ENCODE results near the gene TNS1. TPM values are rescaled to one million over a fixed set of nuclear protein-coding genes. Genes with fewer than 3 reads are reported as not detected.
A peak's percentile ranks its signal among the peaks of the same experiment; 100 is the strongest.

TNS1 gene
- total and polyA plus RNA-seq, 9 of the 15 experiments (the other 6 are each of a cell fraction or from before 2014, with no cell fraction given) = 0.13 to 2.7 (median 0.77) TPM

DNA sequence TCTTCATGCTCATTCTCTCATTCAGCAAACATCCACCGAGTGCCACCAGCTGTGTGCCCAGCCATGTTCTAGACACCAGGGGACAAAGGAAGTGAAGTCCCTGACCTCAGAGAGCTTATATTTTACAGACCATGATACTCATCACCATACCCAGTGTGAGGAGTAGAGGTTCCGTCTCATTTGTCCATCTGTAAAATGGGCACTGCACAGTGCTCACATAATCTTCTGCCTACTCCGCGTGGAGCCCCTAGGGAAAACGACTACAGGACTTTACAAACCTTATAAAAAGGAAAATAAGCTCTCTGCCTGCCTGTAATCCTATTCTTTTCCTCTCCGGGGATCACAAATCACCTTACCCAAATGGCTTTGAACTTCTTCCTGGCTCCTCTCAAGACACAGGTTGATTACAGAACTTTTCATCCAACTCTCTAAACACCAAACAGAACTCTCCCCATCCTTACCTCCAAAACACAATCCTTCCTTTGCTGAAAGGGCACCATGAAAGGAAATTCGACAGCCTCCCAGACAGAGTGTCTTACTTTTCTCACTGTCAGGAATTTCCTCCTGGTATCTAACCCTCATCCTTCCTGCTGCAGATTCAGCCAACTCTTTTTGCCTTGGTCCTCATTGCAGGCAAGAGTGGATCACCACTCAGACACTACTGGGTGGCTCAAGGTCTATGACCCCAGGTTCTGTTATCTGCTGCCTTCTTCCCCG lies 99.5 kb downstream of the TNS1 start:
- ATAC-seq (no peak), DNase-seq (ENCODE audit: extremely low read depth in 1 of 4, low spot score in 3 of 4) (no peak), FAIRE-seq (no peak)
- Histone ChIP-seq H3K36me3 (ENCODE audit: control insufficient read depth, insufficient read depth, low read length) (no peaks in the 10 kb centered on the region), H3K4me3 (no peak overlapping the region), H3K79me2 (ENCODE audit: control insufficient read depth, insufficient read depth, low read length) (no peaks in the 10 kb centered on the region), H2AFZ (ENCODE audit: low read depth, low read length) (no peak overlapping the region), H3K27ac (ENCODE audit: extremely low read depth, low read depth, low read length) (no peak overlapping the region), H3K9me1 (ENCODE audit: control insufficient read depth, insufficient read depth, low read length) (no peaks in the 10 kb centered on the region), H3K9me3 (replicated peaks; ENCODE audit: control insufficient read depth, insufficient read depth, low read depth, low read length) (no peaks in the 10 kb centered on the region), H3K9ac (ENCODE audit: insufficient read depth in 1 of 2, low read depth in 2 of 2, low read length in 2 of 2) (no peak overlapping the region), H3K4me1 (replicated peaks in 1 of 2; ENCODE audit: control insufficient read depth in 2 of 2, insufficient read depth in 2 of 2, low read length in 2 of 2) (peaks cover 7 to 14% of the 10 kb centered on the region in 2 experiments; a peak in 3 of 5 replicates), H3K4me2 (ENCODE audit: insufficient read depth, low read length) (no peak overlapping the region), H4K20me1 (replicated peaks; ENCODE audit: control insufficient read depth, insufficient read depth, low read length) (no peaks in the 10 kb centered on the region), H3K27me3 (ENCODE audit: control insufficient read depth in 2 of 2, insufficient read depth in 2 of 2, low read length in 2 of 2) (peaks cover 0 to 21% of the 10 kb centered on the region in 2 experiments; a peak in 4 of 5 replicates)
- ChIA-PET POLR2A (interaction anchor here (1.0 kb wide), 1 partner anchor 100 kb away, joined by 3 read pairs; no protein-coding TSS in a partner anchor), CTCF (ENCODE audit: low intra/inter-chr PET ratio) (no interaction called here)
- WGBS (ENCODE audit: insufficient coverage, low coverage, missing lambda C conversion rate) = 8% methylated on average over 5 of the region's 8 CpGs
- TF ChIP-seq HMG20B (CRISPR knock-in tag; IDR thresholded peaks at IDR 0.05) = no peak
- no peak for TF ChIP-seq CSDE1 (IDR thresholded peaks at IDR 0.05)
- TF ChIP-seq CHD1 (IDR thresholded peaks at IDR 0.05; ENCODE audit: low read length) = no peak
- no peak for TF ChIP-seq ZNF3 (CRISPR knock-in tag; IDR thresholded peaks at IDR 0.05)
- TF ChIP-seq BCOR (IDR thresholded peaks at IDR 0.05) = peak; percentile 64; the same call in 1 of the 2 replicates
- TF ChIP-seq PPARD (CRISPR knock-in tag; IDR thresholded peaks at IDR 0.05) = no peak
- TF ChIP-seq KDM1A (IDR thresholded peaks at IDR 0.05) = 0 out of 4 replicates have a peak, but pooled peaks of 1 of the 2 experiments have one; percentile 14
- TF ChIP-seq HES1 (IDR thresholded peaks at IDR 0.05; ENCODE audit: low read depth) = no peak
- TF ChIP-seq FOXJ3 (CRISPR knock-in tag; IDR thresholded peaks at IDR 0.05) = no peak
- peak; percentile 17 for TF ChIP-seq RBM25 (IDR thresholded peaks at IDR 0.05; ENCODE audit: low read depth, low read length, severe bottlenecking)
- 0 out of 4 replicates have a peak, but pooled peaks of 1 of the 2 experiments have one; percentile 7 for TF ChIP-seq RCOR1 (IDR thresholded peaks at IDR 0.05; ENCODE audit: borderline replicate concordance in 1 of 2, low read depth in 2 of 2, low read length in 2 of 2)
- no peak for TF ChIP-seq STAT5B (CRISPR knock-in tag; IDR thresholded peaks at IDR 0.05)
- TF ChIP-seq ZSCAN29 (IDR thresholded peaks at IDR 0.05) = no peak
- in situ Hi-C loops (cut with MboI) (no loop called here), intact Hi-C loops (cut with micrococcal nuclease) (no loop called here)
- no TSS peak for BruUV-seq (replicated peaks)

Measured in K562 (cell line).